ENCODE measurements around the gene NT5C3B.
A peak's percentile ranks its signal among the peaks of the same experiment; 100 is the strongest.
"Not testable (repeated sequence)": the region's sequence is repeated elsewhere in the genome, so short reads cannot be mapped to it uniquely, and the experiment has no call there.

Gene NT5C3B

GRCh38 chr17:41848788-41849187 lies 12.8 kb upstream of the NT5C3B start:
- no peak for DNase-seq
- in situ Hi-C loops (cut with MboI; ENCODE audit: low pct_unique_long_range_greater_than_20kb, low sequenced_read_pairs), result no loop called here

GRCh38 chr17:41844971-41845370 lies 8.9 kb upstream of the NT5C3B start:
- in situ Hi-C loops (cut with MboI; ENCODE audit: low pct_unique_long_range_greater_than_20kb, low sequenced_read_pairs), result no loop called here
- no peak for DNase-seq

GRCh38 chr17:41840781-41841180 lies 4.7 kb upstream of the NT5C3B start:
- in situ Hi-C loops (cut with MboI; ENCODE audit: low pct_unique_long_range_greater_than_20kb, low sequenced_read_pairs); DNase-seq: not testable (repeated sequence)

GRCh38 chr17:41839448-41839847 lies 3.4 kb upstream of the NT5C3B start:
- in situ Hi-C loops (cut with MboI; ENCODE audit: low pct_unique_long_range_greater_than_20kb, low sequenced_read_pairs); DNase-seq: not testable (repeated sequence)

- in situ Hi-C loops (cut with MboI; ENCODE audit: low pct_unique_long_range_greater_than_20kb, low sequenced_read_pairs), result no loop called here
- no peak for DNase-seq
Measured at GRCh38 chr17:41837761-41838538, 1.9 kb upstream of the NT5C3B start, which contains the start of gene KLHL10. Gene KLHL10 (plus strand): TSS chr17:41837825. CDS start chr17:41837933, 108 bp downstream.

- in situ Hi-C loops (cut with MboI; ENCODE audit: low pct_unique_long_range_greater_than_20kb, low sequenced_read_pairs), result no loop called here
- DNase-seq, result no peak
Measured at GRCh38 chr17:41836550-41837196, 641 bp upstream of the NT5C3B start.

GRCh38 chr17:41835214-41835799 lies 725 bp downstream of the NT5C3B start:
- DNase-seq, result peak; percentile 32
- in situ Hi-C loops (cut with MboI; ENCODE audit: low pct_unique_long_range_greater_than_20kb, low sequenced_read_pairs), result no loop called here

- in situ Hi-C loops (cut with MboI; ENCODE audit: low pct_unique_long_range_greater_than_20kb, low sequenced_read_pairs); DNase-seq: not testable (repeated sequence)
Measured at GRCh38 chr17:41829961-41830360, 6.1 kb downstream of the NT5C3B start.

GRCh38 chr17:41825175-41825845 lies 10.7 kb downstream of the NT5C3B start:
- in situ Hi-C loops (cut with MboI; ENCODE audit: low pct_unique_long_range_greater_than_20kb, low sequenced_read_pairs), result no loop called here
- DNase-seq, result no peak

GRCh38 chr17:41824086-41824485 lies 11.9 kb downstream of the NT5C3B start:
- DNase-seq, result no peak
- in situ Hi-C loops (cut with MboI; ENCODE audit: low pct_unique_long_range_greater_than_20kb, low sequenced_read_pairs), result no loop called here

GRCh38 chr17:41823580-41823979 lies 12.5 kb downstream of the NT5C3B start:
- no peak for DNase-seq
- in situ Hi-C loops (cut with MboI; ENCODE audit: low pct_unique_long_range_greater_than_20kb, low sequenced_read_pairs), result no loop called here

- DNase-seq, result no peak
- in situ Hi-C loops (cut with MboI; ENCODE audit: low pct_unique_long_range_greater_than_20kb, low sequenced_read_pairs), result no loop called here
Measured at GRCh38 chr17:41823141-41823524, 12.9 kb downstream of the NT5C3B start.

GRCh38 chr17:41822216-41823140 lies 13.6 kb downstream of the NT5C3B start:
- DNase-seq, result no peak
- in situ Hi-C loops (cut with MboI; ENCODE audit: low pct_unique_long_range_greater_than_20kb, low sequenced_read_pairs), result no loop called here

- DNase-seq, result no peak
- in situ Hi-C loops (cut with MboI; ENCODE audit: low pct_unique_long_range_greater_than_20kb, low sequenced_read_pairs), result no loop called here
Measured at GRCh38 chr17:41821776-41822175, 14.3 kb downstream of the NT5C3B start.

GRCh38 chr17:41818024-41818423 lies 18.0 kb downstream of the NT5C3B start:
- in situ Hi-C loops (cut with MboI; ENCODE audit: low pct_unique_long_range_greater_than_20kb, low sequenced_read_pairs), result no loop called here

GRCh38 chr17:41816637-41817320 lies 19.3 kb downstream of the NT5C3B start:
- in situ Hi-C loops (cut with MboI; ENCODE audit: low pct_unique_long_range_greater_than_20kb, low sequenced_read_pairs), result no loop called here
- no peak for DNase-seq

More at GRCh38 chr17:41818024-41818423, 18.0 kb downstream of the NT5C3B start:
- no peak for DNase-seq

GRCh38 chr17:41814195-41814594 lies 21.8 kb downstream of the NT5C3B start:
- in situ Hi-C loops (cut with MboI; ENCODE audit: low pct_unique_long_range_greater_than_20kb, low sequenced_read_pairs), result no loop called here
- DNase-seq, result no peak

- DNase-seq, result no peak
- in situ Hi-C loops (cut with MboI; ENCODE audit: low pct_unique_long_range_greater_than_20kb, low sequenced_read_pairs), result no loop called here
Measured at GRCh38 chr17:41813699-41814124, 22.3 kb downstream of the NT5C3B start.
